ENCODE measurements around the gene CFD.

The CFD gene

DNA sequence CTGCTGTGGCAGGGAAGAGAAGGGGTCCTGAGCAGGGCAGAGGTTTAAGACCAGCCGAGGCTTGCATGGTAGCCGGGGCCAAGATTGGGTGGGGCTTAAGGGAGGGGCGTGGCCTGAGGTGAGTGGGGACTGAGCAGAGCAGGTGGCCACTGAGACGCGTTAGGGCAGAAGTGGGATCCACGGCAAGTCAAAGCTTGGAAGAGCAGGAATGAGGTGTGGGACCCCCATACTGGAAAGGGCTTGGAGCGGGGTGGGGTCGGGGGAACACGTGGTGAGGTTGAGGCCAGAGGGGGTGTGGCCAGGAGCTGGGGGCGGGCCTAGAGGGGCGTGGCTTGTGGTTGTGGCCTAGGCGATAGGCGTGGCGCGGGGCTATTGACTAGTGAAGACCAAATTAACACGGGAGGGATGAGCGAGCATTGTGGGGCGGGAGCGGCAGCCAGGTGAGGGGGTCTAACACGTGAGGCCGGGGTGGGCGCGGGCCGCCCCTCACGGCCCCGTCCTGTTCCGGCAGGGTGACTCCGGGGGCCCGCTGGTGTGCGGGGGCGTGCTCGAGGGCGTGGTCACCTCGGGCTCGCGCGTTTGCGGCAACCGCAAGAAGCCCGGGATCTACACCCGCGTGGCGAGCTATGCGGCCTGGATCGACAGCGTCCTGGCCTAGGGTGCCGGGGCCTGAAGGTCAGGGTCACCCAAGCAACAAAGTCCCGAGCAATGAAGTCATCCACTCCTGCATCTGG lies 3.3 kb downstream of the CFD start:
- Histone ChIP-seq H3K4me3 (replicated peaks; ENCODE audit: insufficient read depth, low read length) (no peak overlapping the region), H3K27me3 (ENCODE audit: insufficient read depth, poor library complexity, severe bottlenecking) (no peaks in the 10 kb centered on the region), H3K27ac (replicated peaks) (no peak overlapping the region)
- peak in 1 of 2 experiments; percentile 58 for DNase-seq (ENCODE audit: low read depth in 1 of 2, low spot score in 1 of 2)
- TF ChIP-seq, protein P1, sequence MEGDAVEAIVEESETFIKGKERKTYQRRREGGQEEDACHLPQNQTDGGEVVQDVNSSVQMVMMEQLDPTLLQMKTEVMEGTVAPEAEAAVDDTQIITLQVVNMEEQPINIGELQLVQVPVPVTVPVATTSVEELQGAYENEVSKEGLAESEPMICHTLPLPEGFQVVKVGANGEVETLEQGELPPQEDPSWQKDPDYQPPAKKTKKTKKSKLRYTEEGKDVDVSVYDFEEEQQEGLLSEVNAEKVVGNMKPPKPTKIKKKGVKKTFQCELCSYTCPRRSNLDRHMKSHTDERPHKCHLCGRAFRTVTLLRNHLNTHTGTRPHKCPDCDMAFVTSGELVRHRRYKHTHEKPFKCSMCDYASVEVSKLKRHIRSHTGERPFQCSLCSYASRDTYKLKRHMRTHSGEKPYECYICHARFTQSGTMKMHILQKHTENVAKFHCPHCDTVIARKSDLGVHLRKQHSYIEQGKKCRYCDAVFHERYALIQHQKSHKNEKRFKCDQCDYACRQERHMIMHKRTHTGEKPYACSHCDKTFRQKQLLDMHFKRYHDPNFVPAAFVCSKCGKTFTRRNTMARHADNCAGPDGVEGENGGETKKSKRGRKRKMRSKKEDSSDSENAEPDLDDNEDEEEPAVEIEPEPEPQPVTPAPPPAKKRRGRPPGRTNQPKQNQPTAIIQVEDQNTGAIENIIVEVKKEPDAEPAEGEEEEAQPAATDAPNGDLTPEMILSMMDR (IDR thresholded peaks at IDR 0.05; ENCODE audit: insufficient read depth, low read length), result no peak
- TF ChIP-seq GABPA (IDR thresholded peaks at IDR 0.05; ENCODE audit: low read depth) (no peak), POLR2AphosphoS5 (IDR thresholded peaks at IDR 0.05; ENCODE audit: low read depth) (peak; percentile 11; the same call in 1 of the 2 replicates), REST (IDR thresholded peaks at IDR 0.05; ENCODE audit: insufficient replicate concordance, low read depth) (no peak), SPI1 (IDR thresholded peaks at IDR 0.05; ENCODE audit: borderline replicate concordance, low read depth) (no peak)

DNA sequence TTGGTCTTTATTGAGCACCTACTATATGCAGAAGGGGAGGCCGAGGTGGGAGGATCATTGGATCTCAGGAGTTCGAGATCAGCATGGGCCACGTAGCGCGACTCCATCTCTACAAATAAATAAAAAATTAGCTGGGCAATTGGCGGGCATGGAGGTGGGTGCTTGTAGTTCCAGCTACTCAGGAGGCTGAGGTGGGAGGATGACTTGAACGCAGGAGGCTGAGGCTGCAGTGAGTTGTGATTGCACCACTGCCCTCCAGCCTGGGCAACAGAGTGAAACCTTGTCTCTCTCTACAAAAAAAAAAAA lies 3.8 kb downstream of the CFD start:
- H3K27ac ChIP-seq (replicated peaks), result peak overlapping the region; percentile 67
- no peak overlapping the region for H3K4me3 ChIP-seq (replicated peaks; ENCODE audit: insufficient read depth, low read length)
- no peak for DNase-seq (ENCODE audit: low read depth in 1 of 2, low spot score in 1 of 2)
- no peaks in the 10 kb centered on the region for H3K27me3 ChIP-seq (ENCODE audit: insufficient read depth, poor library complexity, severe bottlenecking)
- TF ChIP-seq, protein P1 (IDR thresholded peaks at IDR 0.05; ENCODE audit: insufficient read depth, low read length), result no peak
- TF ChIP-seq REST (IDR thresholded peaks at IDR 0.05; ENCODE audit: insufficient replicate concordance, low read depth) (no peak), GABPA (IDR thresholded peaks at IDR 0.05; ENCODE audit: low read depth) (no peak), POLR2AphosphoS5 (IDR thresholded peaks at IDR 0.05; ENCODE audit: low read depth) (no peak; the same call in 1 of the 2 replicates), SPI1 (IDR thresholded peaks at IDR 0.05; ENCODE audit: borderline replicate concordance, low read depth) (no peak)

- TF ChIP-seq REST (IDR thresholded peaks at IDR 0.05; ENCODE audit: insufficient replicate concordance, low read depth) (no peak), SPI1 (IDR thresholded peaks at IDR 0.05; ENCODE audit: borderline replicate concordance, low read depth) (no peak), POLR2AphosphoS5 (IDR thresholded peaks at IDR 0.05; ENCODE audit: low read depth) (no peak; the same call in 1 of the 2 replicates), GABPA (IDR thresholded peaks at IDR 0.05; ENCODE audit: low read depth) (no peak)
- TF ChIP-seq, protein P1 (IDR thresholded peaks at IDR 0.05; ENCODE audit: insufficient read depth, low read length), result no peak
- H3K27me3 ChIP-seq (ENCODE audit: insufficient read depth, poor library complexity, severe bottlenecking), result no peaks in the 10 kb centered on the region
- DNase-seq (ENCODE audit: low read depth in 1 of 2, low spot score in 1 of 2), result no peak
- no peak overlapping the region for H3K4me3 ChIP-seq (replicated peaks; ENCODE audit: insufficient read depth, low read length)
- no peak overlapping the region for H3K27ac ChIP-seq (replicated peaks)
Observed at GRCh38 chr19:866769-867300, 7.4 kb downstream of the CFD start.
